Brain microvascular endothelial cell (primary cell): ENCODE measurements around the gene DYRK2.
A peak's percentile ranks its signal among the peaks of the same experiment; 100 is the strongest.

ENCODE experiments used
- DNase-seq: peaks from one replicate; pipeline ENCODE4 v3.0.0-alpha.2; 2020
- H3K27ac ChIP-seq: fragments of 250-450 bp; sonication (Bioruptor Pico); 2 replicates; pipeline ENCODE4 v1.5.1; 2020; ENCODE audit warnings: mild to moderate bottlenecking, moderate library complexity
- H3K27me3 ChIP-seq: fragments of 250-450 bp; sonication (Bioruptor Pico); replicated peaks from 2 replicates; pipeline ENCODE4 v1.5.1; 2020; ENCODE audit warnings: mild to moderate bottlenecking
- H3K36me3 ChIP-seq: fragments of 250-450 bp; sonication (Bioruptor Pico); replicated peaks from 2 replicates; pipeline ENCODE4 v1.5.1; 2020; ENCODE audit warnings: mild to moderate bottlenecking
- H3K4me3 ChIP-seq: 2 replicates; pipeline ENCODE4 v1.5.1; 2011; ENCODE audit warnings: low read depth, mild to moderate bottlenecking, control low read depth, low read length, moderate library complexity
- in situ Hi-C: cut with HindIII; loops from 2 replicates; pipeline ENCODE4 v1.10.0; 2017; ENCODE audit warnings: low sequenced_read_pairs, low pct_ligation_motif_present
- TF ChIP-seq, protein P1 (sequence below): IDR thresholded peaks from 2 replicates; pipeline ENCODE4 v1.5.1; 2011; ENCODE audit warnings: low read depth, mild to moderate bottlenecking, moderate library complexity, low read length, control low read depth, inconsistent platforms; ENCODE audit errors: missing control alignments

Gene DYRK2

DNA sequence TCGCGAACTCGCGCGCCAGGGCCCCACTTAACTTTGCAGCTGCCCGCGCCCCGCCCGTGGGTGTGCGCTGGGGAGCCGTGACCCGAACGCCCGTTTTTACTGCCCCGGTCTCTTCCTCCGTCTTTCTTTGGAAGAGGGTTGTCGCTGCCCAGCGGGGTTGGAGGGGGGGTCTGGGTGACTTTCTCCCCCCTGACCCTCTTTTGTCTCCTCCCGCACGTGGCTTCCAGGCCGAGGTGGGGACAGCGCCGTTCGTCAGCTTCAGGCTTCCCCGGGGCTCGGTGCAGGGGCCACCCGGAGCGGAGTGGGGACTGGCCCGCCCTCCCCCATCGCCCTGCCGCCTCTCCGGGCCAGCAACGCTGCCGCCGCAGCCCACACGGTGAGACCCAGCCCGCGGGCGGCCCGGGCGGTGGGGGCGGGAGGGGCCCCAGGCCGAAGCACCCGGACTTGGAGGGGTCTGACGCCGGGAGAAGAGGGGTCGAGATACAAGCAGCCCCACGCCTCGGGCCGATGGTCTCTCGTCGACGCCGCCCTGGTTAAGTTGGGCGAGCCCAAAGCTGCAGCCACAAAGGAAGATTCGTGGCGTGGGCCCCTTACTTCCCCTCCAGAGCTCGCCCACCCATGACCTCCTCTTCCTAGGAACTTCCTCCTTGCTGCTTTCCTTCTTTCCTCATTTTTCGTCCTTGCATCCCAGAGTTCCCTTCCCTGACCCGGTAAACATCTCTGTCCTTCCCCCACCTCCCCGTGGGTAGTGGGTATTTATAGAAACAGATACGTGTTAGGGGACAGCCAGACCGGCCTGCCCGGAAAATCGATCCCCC, 1.2 kb downstream of the DYRK2 start:
- no peaks in the 10 kb centered on the region for H3K27me3 ChIP-seq
- DNase-seq = no peak
- in situ Hi-C loops = no loop called here
- peak overlapping the region; percentile 86 for H3K4me3 ChIP-seq
- peak overlapping the region; percentile 87 for H3K27ac ChIP-seq
- TF ChIP-seq, protein P1, sequence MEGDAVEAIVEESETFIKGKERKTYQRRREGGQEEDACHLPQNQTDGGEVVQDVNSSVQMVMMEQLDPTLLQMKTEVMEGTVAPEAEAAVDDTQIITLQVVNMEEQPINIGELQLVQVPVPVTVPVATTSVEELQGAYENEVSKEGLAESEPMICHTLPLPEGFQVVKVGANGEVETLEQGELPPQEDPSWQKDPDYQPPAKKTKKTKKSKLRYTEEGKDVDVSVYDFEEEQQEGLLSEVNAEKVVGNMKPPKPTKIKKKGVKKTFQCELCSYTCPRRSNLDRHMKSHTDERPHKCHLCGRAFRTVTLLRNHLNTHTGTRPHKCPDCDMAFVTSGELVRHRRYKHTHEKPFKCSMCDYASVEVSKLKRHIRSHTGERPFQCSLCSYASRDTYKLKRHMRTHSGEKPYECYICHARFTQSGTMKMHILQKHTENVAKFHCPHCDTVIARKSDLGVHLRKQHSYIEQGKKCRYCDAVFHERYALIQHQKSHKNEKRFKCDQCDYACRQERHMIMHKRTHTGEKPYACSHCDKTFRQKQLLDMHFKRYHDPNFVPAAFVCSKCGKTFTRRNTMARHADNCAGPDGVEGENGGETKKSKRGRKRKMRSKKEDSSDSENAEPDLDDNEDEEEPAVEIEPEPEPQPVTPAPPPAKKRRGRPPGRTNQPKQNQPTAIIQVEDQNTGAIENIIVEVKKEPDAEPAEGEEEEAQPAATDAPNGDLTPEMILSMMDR = no peak
- H3K36me3 ChIP-seq = no peaks in the 10 kb centered on the region

DNA sequence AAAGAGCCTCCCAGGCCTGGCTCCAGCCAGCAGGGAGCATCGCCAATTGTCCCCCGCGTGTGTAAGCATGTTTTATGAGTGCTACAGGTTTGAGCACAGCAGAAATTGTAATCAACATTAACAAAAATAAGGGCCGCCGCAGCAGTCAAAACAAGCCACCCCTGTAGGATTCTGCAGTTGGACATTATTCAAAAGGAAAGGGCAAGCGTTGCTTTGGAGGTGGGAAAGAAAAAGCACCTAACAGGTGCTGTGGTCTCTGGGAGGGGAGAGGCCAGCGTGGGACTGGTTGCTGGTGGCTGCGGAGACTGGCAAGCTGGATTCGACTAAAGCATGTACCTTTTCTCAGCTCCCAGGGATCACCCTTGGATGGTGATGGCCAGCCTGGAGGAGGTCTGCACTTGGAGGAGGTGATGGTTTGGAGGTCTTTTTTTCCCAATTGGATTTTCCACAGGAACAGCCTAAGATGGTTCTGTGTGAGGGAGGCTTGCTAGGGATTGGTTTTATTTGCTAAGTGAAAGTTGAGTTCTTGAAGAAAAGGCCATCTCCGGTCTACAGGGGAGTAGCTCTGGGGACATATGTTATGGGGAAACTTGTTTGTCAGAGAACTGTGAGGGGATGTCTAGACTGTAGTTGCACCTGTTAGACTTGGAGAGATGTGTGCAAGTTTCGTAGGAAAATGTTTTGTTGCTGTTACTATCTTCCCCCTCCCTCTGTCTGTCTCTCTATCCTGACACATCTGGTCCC, 2.0 kb downstream of the DYRK2 start:
- no peaks in the 10 kb centered on the region for H3K36me3 ChIP-seq
- no peak for DNase-seq
- H3K4me3 ChIP-seq = peak overlapping the region; percentile 86
- TF ChIP-seq, protein P1 = peak; percentile 13
- H3K27ac ChIP-seq = peak overlapping the region; percentile 87
- in situ Hi-C loops = no loop called here
- H3K27me3 ChIP-seq = no peaks in the 10 kb centered on the region

DNA sequence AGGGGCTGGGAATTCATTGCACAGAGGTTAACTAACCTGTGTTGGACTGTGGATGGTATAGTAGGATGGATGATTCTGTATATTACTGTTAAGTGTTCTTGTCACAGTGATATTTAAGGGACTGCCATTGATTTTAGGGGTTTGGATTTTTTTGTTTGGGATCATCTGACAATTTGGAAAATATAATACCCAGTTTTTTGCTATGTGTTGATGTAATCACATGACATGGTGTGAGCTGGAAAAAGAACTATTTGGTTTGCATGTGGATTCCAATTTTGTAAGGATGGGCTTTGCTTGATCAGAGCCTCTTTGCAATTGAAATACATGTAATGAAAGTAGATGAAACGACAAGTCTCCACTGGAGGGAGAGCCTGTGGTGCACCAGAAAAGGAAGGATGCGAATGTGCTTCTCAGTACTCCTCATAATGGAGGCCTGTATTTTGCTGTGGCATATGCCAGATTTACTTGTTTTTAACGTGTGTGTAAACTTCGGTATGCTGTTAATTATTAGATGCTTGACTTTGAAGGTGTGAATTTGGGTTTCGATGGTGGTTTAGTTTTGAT, 2.7 kb downstream of the DYRK2 start:
- H3K27ac ChIP-seq = peak overlapping the region; percentile 12
- in situ Hi-C loops = no loop called here
- DNase-seq = no peak
- no peaks in the 10 kb centered on the region for H3K36me3 ChIP-seq
- H3K27me3 ChIP-seq = no peaks in the 10 kb centered on the region
- TF ChIP-seq, protein P1 = peak; percentile 61
- H3K4me3 ChIP-seq = peak overlapping the region; percentile 86

DNA sequence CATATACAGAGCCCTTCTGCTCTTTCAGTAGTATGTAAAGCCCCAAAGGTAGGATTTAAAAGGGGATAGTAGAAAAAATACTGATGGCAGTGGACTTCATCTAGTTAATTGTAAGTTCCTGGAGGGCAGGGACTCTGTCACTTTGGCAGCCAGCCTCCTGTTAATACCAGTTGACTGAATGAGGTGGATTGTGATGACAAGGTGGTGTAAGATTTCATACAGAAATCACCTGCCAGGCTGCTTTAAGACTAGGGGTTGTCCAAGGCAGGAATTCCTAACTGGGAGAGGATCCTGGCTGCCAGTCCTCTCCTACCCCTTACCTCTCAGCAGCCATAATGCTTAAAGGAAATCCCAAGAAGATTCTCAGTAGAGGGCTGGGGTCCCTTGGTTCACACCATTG, 7.3 kb downstream of the DYRK2 start:
- Histone ChIP-seq H3K4me3 (no peak overlapping the region), H3K27me3 (no peaks in the 10 kb centered on the region), H3K27ac (no peak overlapping the region), H3K36me3 (peaks cover 22% of the 10 kb centered on the region)
- TF ChIP-seq, protein P1 = no peak
- in situ Hi-C loops = no loop called here
- no peak for DNase-seq

DNA sequence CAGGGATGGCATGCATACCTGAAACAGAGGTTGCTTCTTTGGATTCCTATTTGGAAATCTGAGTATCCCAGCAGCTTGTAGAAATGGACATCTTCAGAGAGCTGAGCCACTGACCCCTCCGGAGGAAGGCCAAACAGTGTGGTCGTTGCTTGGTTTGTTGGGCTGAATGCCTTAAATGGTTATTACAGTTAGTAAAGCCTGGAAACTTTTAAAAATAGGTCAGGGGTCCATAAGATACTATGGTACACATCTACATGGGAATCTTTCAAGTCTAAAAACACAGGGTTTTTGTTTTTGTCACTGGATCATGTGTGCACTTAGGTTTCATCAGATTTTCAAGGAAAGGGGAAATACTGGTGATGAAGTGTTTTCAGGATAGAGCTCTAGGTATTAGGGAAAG, 7.7 kb downstream of the DYRK2 start:
- DNase-seq = no peak
- TF ChIP-seq, protein P1 = no peak
- H3K27ac ChIP-seq = no peak overlapping the region
- H3K27me3 ChIP-seq = no peaks in the 10 kb centered on the region
- peaks cover 22% of the 10 kb centered on the region for H3K36me3 ChIP-seq
- H3K4me3 ChIP-seq = no peak overlapping the region
- in situ Hi-C loops = no loop called here
